ENCODE measurements around the gene CFAP61.

GRCh38 chr20:20293691-20294385 lies 241.5 kb downstream of the CFAP61 start:
- TF ChIP-seq CTCF (IDR thresholded peaks at IDR 0.05): no peak
- TF ChIP-seq EP300 (IDR thresholded peaks at IDR 0.05): no peak
